Panc1 (cell line): ENCODE results near the gene PLD3. TPM values are rescaled to one million over a fixed set of nuclear protein-coding genes. Genes with fewer than 3 reads are reported as not detected.
A peak's percentile ranks its signal among the peaks of the same experiment; 100 is the strongest.

Experiments used
- ATAC-seq: fragments of 200-7000 bp; cut with Tn5 transposase; 2 replicates; pipeline ENCODE4 v1.9.1; 2020; ENCODE audit warnings: mild to moderate bottlenecking, moderate library complexity
- BruUV-seq: library from RNA; stranded (reverse); fragments of 400-500 nt; replicated peaks from 2 replicates; lab custom pipeline; 2021; lab: Mats Ljungman, UMichigan
- CTCF ChIA-PET: fragments of 300-600 bp; sonication (Branson Sonifier 250); formaldehyde crosslinking; loops from one replicate; lab custom pipeline; 2022; ENCODE audit warnings: antibody characterized with exemption; lab: Charles Lee
- POLR2A ChIA-PET: fragments of 300-600 bp; sonication (Branson Sonifier 250); formaldehyde crosslinking; loops from one replicate; lab custom pipeline; 2022; ENCODE audit warnings: antibody characterized with exemption; lab: Charles Lee
- DNase-seq: peaks from one replicate; pipeline ENCODE4 v3.0.0-alpha.2; 2010; ENCODE audit warnings: low read depth, low spot score
- H3K27ac ChIP-seq: 2 replicates; pipeline ENCODE4 v1.5.1; 2011; ENCODE audit warnings: mild to moderate bottlenecking, low read length, inconsistent platforms
- H3K27me3 ChIP-seq: fragments of 200-500 bp; sonication (Bioruptor generic); 2 replicates; pipeline ENCODE4 v1.6.0; 2014; ENCODE audit warnings: low read length, inconsistent platforms; ENCODE audit not compliant: control insufficient read depth, insufficient read depth
- H3K36me3 ChIP-seq: fragments of 200-500 bp; sonication (Bioruptor generic); 2 replicates; pipeline ENCODE4 v1.5.1; 2014; ENCODE audit warnings: inconsistent platforms, mild to moderate bottlenecking, low read length, moderate library complexity; ENCODE audit not compliant: control insufficient read depth, insufficient read depth
- H3K4me1 ChIP-seq: 2 replicates; pipeline ENCODE4 v1.5.1; 2011; ENCODE audit warnings: inconsistent platforms, mild to moderate bottlenecking, low read length, moderate library complexity; ENCODE audit not compliant: control insufficient read depth, insufficient read depth
- H3K4me3 ChIP-seq, 2 experiments: 2 replicates each; pipeline ENCODE4 v1.5.1; 2011 to 2012; ENCODE audit warnings: low read depth in 2 of 2, low read length in 2 of 2, mild to moderate bottlenecking in 2 of 2, inconsistent platforms in 1 of 2, moderate library complexity in 1 of 2
- H3K9me3 ChIP-seq: fragments of 200-500 bp; sonication (Bioruptor generic); 2 replicates; pipeline ENCODE4 v1.5.1; 2014; ENCODE audit warnings: low read depth, mild to moderate bottlenecking, inconsistent platforms, low read length, moderate library complexity; ENCODE audit not compliant: control insufficient read depth, insufficient read depth
- POLR2AphosphoS5 ChIP-seq: IDR thresholded peaks from 2 replicates; pipeline ENCODE4 v1.6.1; 2012; ENCODE audit warnings: mild to moderate bottlenecking, low read depth, low read length, moderate library complexity
- SIN3A ChIP-seq: IDR thresholded peaks from 2 replicates; pipeline ENCODE4 v1.6.1; 2012; ENCODE audit warnings: low read depth, mild to moderate bottlenecking, low read length, moderate library complexity, borderline replicate concordance; ENCODE audit not compliant: insufficient read depth
- TCF7L2 ChIP-seq: IDR thresholded peaks from 2 replicates; pipeline ENCODE4 v1.6.1; 2011; ENCODE audit warnings: mild to moderate bottlenecking, low read depth, low read length, inconsistent platforms
- in situ Hi-C: cut with HindIII; loops from 2 replicates; pipeline ENCODE4 v1.10.0; 2016; ENCODE audit warnings: low sequenced_read_pairs, low pct_unique_long_range_greater_than_20kb
- intact Hi-C: fragments of 100-400 bp; cut with micrococcal nuclease; formaldehyde crosslinking; loops from one replicate; pipeline ENCODE4 v1.10.0; 2022; ENCODE audit not compliant: unreplicated experiment
- total RNA-seq: library from RNA; stranded (reverse); gene quantifications from one replicate; pipeline ENCODE4 v1.2.1, GENCODE V29; 2021; ENCODE audit not compliant: unreplicated experiment
- TF ChIP-seq, protein P1 (sequence below): fragments of 450-650 bp; IDR thresholded peaks from 2 replicates; pipeline ENCODE4 v1.5.1; 2017; ENCODE audit warnings: mild to moderate bottlenecking
- TF ChIP-seq, protein P2 (sequence below), 2 experiments: IDR thresholded peaks; 2 replicates each; pipeline ENCODE4 v1.6.1; 2011 to 2012; ENCODE audit warnings: low read depth in 2 of 2, control low read depth in 1 of 2, low read length in 1 of 2, mild to moderate bottlenecking in 1 of 2, moderate library complexity in 1 of 2; ENCODE audit not compliant: insufficient read depth in 1 of 2

The PLD3 gene
- total RNA-seq, 1 experiment from 2014 or later = 81.8 TPM

DNA sequence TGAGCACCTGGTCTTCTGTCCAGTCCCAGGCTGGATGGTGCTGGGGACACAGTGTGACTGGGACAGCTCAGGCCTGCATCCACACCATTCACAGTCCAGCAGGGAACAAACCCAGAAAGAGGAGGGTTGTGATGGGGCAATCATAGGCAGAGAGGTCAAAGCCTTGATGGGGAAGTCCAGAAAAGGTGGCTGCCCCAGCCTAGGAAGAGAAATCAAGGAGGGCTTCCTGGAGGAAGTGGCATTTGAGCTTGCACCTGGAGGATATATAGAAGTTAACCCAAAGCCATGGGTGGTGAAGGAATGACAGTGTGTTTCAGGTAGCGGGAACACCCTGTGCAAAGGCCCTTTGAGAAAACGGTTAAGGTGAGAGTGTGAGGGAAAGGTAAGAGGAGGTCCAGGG is 67.3 kb downstream of the PLD3 start:
- in situ Hi-C loops = no loop called here
- peaks cover 12% of the 10 kb centered on the region for H3K4me1 ChIP-seq
- no peak for TF ChIP-seq POLR2AphosphoS5
- TF ChIP-seq, protein P1, sequence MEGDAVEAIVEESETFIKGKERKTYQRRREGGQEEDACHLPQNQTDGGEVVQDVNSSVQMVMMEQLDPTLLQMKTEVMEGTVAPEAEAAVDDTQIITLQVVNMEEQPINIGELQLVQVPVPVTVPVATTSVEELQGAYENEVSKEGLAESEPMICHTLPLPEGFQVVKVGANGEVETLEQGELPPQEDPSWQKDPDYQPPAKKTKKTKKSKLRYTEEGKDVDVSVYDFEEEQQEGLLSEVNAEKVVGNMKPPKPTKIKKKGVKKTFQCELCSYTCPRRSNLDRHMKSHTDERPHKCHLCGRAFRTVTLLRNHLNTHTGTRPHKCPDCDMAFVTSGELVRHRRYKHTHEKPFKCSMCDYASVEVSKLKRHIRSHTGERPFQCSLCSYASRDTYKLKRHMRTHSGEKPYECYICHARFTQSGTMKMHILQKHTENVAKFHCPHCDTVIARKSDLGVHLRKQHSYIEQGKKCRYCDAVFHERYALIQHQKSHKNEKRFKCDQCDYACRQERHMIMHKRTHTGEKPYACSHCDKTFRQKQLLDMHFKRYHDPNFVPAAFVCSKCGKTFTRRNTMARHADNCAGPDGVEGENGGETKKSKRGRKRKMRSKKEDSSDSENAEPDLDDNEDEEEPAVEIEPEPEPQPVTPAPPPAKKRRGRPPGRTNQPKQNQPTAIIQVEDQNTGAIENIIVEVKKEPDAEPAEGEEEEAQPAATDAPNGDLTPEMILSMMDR = no peak
- no peak for TF ChIP-seq TCF7L2
- no peak for TF ChIP-seq SIN3A
- TF ChIP-seq, protein P2, sequence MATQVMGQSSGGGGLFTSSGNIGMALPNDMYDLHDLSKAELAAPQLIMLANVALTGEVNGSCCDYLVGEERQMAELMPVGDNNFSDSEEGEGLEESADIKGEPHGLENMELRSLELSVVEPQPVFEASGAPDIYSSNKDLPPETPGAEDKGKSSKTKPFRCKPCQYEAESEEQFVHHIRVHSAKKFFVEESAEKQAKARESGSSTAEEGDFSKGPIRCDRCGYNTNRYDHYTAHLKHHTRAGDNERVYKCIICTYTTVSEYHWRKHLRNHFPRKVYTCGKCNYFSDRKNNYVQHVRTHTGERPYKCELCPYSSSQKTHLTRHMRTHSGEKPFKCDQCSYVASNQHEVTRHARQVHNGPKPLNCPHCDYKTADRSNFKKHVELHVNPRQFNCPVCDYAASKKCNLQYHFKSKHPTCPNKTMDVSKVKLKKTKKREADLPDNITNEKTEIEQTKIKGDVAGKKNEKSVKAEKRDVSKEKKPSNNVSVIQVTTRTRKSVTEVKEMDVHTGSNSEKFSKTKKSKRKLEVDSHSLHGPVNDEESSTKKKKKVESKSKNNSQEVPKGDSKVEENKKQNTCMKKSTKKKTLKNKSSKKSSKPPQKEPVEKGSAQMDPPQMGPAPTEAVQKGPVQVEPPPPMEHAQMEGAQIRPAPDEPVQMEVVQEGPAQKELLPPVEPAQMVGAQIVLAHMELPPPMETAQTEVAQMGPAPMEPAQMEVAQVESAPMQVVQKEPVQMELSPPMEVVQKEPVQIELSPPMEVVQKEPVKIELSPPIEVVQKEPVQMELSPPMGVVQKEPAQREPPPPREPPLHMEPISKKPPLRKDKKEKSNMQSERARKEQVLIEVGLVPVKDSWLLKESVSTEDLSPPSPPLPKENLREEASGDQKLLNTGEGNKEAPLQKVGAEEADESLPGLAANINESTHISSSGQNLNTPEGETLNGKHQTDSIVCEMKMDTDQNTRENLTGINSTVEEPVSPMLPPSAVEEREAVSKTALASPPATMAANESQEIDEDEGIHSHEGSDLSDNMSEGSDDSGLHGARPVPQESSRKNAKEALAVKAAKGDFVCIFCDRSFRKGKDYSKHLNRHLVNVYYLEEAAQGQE (IDR thresholded peaks at IDR 0.05; ENCODE audit: insufficient read depth in 1 of 2, low read depth in 2 of 2, low read length in 1 of 2) = no peak
- no peaks in the 10 kb centered on the region for H3K27me3 ChIP-seq
- H3K9me3 ChIP-seq = no peaks in the 10 kb centered on the region
- CTCF ChIA-PET = interaction anchor here (0.9 kb wide), 1 partner anchor 111 kb away, joined by 3 read pairs; no protein-coding TSS in a partner anchor
- POLR2A ChIA-PET = no interaction called here
- no TSS peak for BruUV-seq
- no peak overlapping the region for H3K27ac ChIP-seq
- H3K36me3 ChIP-seq = no peaks in the 10 kb centered on the region
- ATAC-seq (no peak), DNase-seq (no peak)
- intact Hi-C loops = no loop called here
- H3K4me3 ChIP-seq = no peak overlapping the region

DNA sequence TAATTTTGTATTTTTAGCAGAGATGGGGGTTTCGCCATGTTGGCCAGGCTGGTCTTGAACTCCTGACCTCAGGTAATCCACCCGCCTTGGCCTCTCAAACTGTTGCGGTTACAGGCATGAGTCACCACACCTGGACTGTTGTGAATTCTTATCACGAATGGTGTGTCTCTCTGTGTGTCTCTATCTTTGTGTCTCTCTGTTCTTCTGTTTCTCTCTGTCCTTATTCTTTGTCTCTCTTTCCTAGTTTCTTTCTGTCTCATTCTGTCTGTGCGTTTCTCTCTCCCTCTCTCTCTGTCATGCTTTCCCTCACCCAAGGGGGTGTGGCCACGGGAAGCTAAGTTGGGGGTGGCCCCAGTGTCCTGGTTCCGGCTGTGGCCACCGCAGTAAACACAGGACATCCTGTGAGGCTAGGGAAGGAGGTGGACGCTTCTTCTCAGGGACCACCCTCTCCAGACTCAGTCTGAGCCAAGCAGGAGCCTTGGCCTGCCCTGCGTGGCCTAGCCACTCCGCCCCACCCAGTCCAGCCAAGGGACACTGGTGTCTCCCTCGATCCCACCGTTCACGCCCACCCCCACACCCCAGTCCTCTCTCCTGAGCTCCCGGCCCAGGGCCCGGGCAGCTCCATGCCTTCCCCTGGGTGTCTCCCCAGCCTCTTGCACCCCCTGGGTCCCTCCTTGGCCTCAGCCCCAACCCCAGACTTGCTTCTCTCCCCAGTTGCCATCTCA is 68.6 kb downstream of the PLD3 start:
- no peaks in the 10 kb centered on the region for H3K27me3 ChIP-seq
- CTCF ChIA-PET = interaction anchor here (0.6 to 0.7 kb wide), 3 partner anchors 21 to 107 kb away, joined by 3 to 6 read pairs (median 3); no protein-coding TSS in a partner anchor
- H3K27ac ChIP-seq = peak overlapping the region; percentile 66
- ATAC-seq = no peak
- no TSS peak for BruUV-seq
- peaks cover 20% of the 10 kb centered on the region for H3K4me1 ChIP-seq
- H3K4me3 ChIP-seq = no peak overlapping the region
- TF ChIP-seq, protein P2 (IDR thresholded peaks at IDR 0.05; ENCODE audit: insufficient read depth in 1 of 2, low read depth in 2 of 2, low read length in 1 of 2) = no peak
- TF ChIP-seq TCF7L2 (no peak), SIN3A (no peak), POLR2AphosphoS5 (no peak)
- TF ChIP-seq, protein P1 = no peak
- no peaks in the 10 kb centered on the region for H3K36me3 ChIP-seq
- in situ Hi-C loops (no loop called here), intact Hi-C loops (no loop called here)
- no peak for DNase-seq
- H3K9me3 ChIP-seq = no peaks in the 10 kb centered on the region
- POLR2A ChIA-PET = interaction anchor here (0.5 kb wide), 1 partner anchor 48 kb away, joined by 3 read pairs; no protein-coding TSS in a partner anchor
